ENCODE data around the gene LGALS9.

The LGALS9 gene

DNA sequence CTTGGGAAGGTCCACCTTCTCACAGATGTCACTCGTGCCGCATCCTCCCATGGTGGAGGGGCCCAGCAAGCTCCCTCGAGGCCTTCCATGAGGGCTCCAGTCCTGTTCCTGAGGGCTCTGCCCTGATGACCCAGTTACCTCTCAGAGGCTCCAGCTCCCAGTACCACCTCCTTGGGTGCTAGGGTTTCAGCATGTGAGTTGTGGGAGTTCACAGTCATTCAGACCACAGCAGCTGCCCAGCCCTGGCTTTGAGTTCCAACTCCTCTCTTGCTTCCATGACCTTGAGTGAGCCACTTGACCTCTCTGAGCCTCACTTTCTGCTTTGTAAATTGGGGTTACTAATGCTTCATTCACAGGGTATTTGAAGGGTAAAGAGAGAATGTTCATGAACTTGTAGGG is 37.1 kb upstream of the LGALS9 start:
- H3K4me3 ChIP-seq (ENCODE audit: low read depth, low read length), result no peak overlapping the region
- no peak overlapping the region for H2AFZ ChIP-seq
- H3K27ac ChIP-seq, result no peak overlapping the region
- no peaks in the 10 kb centered on the region for H3K9me3 ChIP-seq (ENCODE audit: control insufficient read depth, low read length)
- no peaks in the 10 kb centered on the region for H3K36me3 ChIP-seq (ENCODE audit: control insufficient read depth, insufficient read depth, low read length)
- H3K9ac ChIP-seq, result no peak overlapping the region
- H3K27me3 ChIP-seq (ENCODE audit: control insufficient read depth, insufficient read depth, low read length), result no peaks in the 10 kb centered on the region
- no peaks in the 10 kb centered on the region for H3K79me2 ChIP-seq
- no peak overlapping the region for H3K4me2 ChIP-seq (ENCODE audit: low read length)
- TF ChIP-seq, protein P1, sequence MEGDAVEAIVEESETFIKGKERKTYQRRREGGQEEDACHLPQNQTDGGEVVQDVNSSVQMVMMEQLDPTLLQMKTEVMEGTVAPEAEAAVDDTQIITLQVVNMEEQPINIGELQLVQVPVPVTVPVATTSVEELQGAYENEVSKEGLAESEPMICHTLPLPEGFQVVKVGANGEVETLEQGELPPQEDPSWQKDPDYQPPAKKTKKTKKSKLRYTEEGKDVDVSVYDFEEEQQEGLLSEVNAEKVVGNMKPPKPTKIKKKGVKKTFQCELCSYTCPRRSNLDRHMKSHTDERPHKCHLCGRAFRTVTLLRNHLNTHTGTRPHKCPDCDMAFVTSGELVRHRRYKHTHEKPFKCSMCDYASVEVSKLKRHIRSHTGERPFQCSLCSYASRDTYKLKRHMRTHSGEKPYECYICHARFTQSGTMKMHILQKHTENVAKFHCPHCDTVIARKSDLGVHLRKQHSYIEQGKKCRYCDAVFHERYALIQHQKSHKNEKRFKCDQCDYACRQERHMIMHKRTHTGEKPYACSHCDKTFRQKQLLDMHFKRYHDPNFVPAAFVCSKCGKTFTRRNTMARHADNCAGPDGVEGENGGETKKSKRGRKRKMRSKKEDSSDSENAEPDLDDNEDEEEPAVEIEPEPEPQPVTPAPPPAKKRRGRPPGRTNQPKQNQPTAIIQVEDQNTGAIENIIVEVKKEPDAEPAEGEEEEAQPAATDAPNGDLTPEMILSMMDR (IDR thresholded peaks at IDR 0.05), result no peak
- H3K4me1 ChIP-seq, result no peaks in the 10 kb centered on the region

DNA sequence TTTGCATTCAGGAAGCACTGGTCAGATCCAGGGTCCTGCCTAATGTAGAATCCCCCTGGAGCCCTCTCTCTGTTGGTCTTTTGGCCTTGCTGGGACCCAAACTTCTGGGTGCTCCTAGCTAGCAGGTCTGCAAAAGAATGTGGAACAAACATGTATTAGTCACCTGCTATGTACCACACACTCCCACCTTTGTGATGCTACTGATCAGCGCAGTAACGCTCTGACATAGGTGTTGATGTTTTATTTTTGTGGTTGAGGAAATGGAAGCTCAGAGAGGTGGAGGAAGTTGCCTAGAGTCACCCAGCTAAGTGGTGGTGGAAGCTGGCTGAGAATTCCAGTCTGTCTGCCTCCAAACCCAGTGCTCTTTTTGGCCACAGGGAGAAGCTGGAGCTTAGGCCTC is 35.8 kb upstream of the LGALS9 start:
- H3K79me2 ChIP-seq, result no peaks in the 10 kb centered on the region
- no peaks in the 10 kb centered on the region for H3K4me1 ChIP-seq
- H3K4me2 ChIP-seq (ENCODE audit: low read length), result no peak overlapping the region
- TF ChIP-seq, protein P1 (IDR thresholded peaks at IDR 0.05), result no peak
- no peaks in the 10 kb centered on the region for H3K9me3 ChIP-seq (ENCODE audit: control insufficient read depth, low read length)
- no peaks in the 10 kb centered on the region for H3K36me3 ChIP-seq (ENCODE audit: control insufficient read depth, insufficient read depth, low read length)
- H3K27me3 ChIP-seq (ENCODE audit: control insufficient read depth, insufficient read depth, low read length), result no peaks in the 10 kb centered on the region
- H3K9ac ChIP-seq, result no peak overlapping the region
- no peak overlapping the region for H3K4me3 ChIP-seq (ENCODE audit: low read depth, low read length)
- H2AFZ ChIP-seq, result no peak overlapping the region
- H3K27ac ChIP-seq, result no peak overlapping the region

DNA sequence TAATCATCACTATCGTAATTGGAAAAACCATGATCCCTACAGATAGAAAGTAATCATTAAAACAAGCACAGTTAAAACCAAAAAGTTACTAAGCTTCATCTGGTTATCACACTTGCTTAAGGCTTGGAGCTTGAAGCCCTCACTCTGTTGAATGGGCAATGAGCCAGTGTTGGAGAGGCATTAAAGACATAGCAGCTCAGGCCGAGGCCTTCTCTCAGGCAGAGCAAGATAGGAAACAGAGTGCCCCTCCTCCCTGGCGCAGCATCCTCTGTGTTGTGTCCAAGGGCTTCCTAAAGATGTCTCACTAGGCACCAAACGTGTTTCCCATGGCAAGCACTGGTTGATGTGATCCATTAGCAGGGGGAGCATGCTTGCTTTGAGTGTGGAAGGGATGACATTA is 34.9 kb upstream of the LGALS9 start:
- Histone ChIP-seq H2AFZ (no peak overlapping the region), H3K4me1 (no peaks in the 10 kb centered on the region), H3K4me3 (ENCODE audit: low read depth, low read length) (no peak overlapping the region), H3K36me3 (ENCODE audit: control insufficient read depth, insufficient read depth, low read length) (no peaks in the 10 kb centered on the region), H3K27me3 (ENCODE audit: control insufficient read depth, insufficient read depth, low read length) (no peaks in the 10 kb centered on the region), H3K79me2 (no peaks in the 10 kb centered on the region), H3K27ac (no peak overlapping the region), H3K4me2 (ENCODE audit: low read length) (no peak overlapping the region), H3K9ac (no peak overlapping the region), H3K9me3 (ENCODE audit: control insufficient read depth, low read length) (no peaks in the 10 kb centered on the region)
- TF ChIP-seq, protein P1 (IDR thresholded peaks at IDR 0.05), result no peak

DNA sequence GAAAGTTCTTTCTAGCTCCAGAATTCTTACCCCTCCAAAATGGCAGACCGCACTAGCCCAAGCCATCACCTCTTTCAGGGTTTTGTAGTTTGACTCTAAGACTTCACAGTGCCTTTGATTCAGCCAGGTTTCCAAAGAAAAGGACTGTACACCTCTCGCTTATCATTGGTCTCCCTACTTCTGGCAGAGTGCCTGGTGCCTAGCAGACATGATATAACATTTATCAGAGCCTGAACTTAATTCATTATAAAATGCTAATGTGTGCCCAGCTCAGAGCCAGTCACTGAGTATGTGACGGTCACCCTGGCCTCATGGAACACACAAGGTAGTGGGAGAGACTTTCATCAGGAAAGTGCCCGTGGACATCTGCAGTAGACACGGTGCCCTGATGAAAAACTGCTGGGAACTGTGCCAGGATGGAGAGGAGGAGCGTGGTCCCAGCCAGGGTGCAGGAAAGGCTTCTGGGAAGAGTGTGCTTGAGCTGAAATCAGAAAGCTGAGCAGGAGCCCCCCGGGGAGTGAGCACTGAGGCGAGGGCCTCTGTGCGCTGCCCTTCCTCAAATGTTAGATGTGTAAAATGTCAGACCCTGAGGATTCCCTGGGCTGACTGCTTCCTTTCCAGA is 34.3 kb upstream of the LGALS9 start:
- no peaks in the 10 kb centered on the region for H3K36me3 ChIP-seq (ENCODE audit: control insufficient read depth, insufficient read depth, low read length)

DNA sequence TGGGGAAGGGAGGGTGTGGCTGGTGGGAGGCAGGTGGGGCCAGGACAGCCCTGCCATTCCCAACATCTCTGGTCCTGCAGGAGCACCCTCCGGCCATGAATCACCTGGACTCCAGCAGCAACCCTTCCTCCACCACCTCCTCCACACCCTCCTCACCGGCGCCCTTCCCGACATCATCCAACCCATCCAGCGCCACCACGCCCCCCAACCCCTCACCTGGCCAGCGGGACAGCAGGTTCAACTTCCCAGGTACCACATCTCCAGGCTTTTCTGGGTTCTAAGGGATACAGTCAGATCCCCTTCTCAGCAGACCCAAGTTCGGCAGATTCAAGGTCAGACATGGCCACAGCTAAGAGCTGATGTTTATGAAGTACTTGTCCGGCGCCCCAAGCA is 33.8 kb upstream of the LGALS9 start:
- H3K4me2 ChIP-seq (ENCODE audit: low read length), result no peak overlapping the region
- no peaks in the 10 kb centered on the region for H3K79me2 ChIP-seq
- no peaks in the 10 kb centered on the region for H3K27me3 ChIP-seq (ENCODE audit: control insufficient read depth, insufficient read depth, low read length)
- H3K4me3 ChIP-seq (ENCODE audit: low read depth, low read length), result no peak overlapping the region
- H3K36me3 ChIP-seq (ENCODE audit: control insufficient read depth, insufficient read depth, low read length), result no peaks in the 10 kb centered on the region
- no peak overlapping the region for H2AFZ ChIP-seq
- no peak overlapping the region for H3K27ac ChIP-seq
- H3K9me3 ChIP-seq (ENCODE audit: control insufficient read depth, low read length), result no peaks in the 10 kb centered on the region
- TF ChIP-seq, protein P1 (IDR thresholded peaks at IDR 0.05), result no peak
- H3K4me1 ChIP-seq, result no peaks in the 10 kb centered on the region
- H3K9ac ChIP-seq, result no peak overlapping the region

More for the DNA sequence above, 34.3 kb upstream of the LGALS9 start:
- Histone ChIP-seq H3K4me2 (ENCODE audit: low read length) (no peak overlapping the region), H3K79me2 (no peaks in the 10 kb centered on the region), H2AFZ (no peak overlapping the region), H3K9ac (no peak overlapping the region), H3K27me3 (ENCODE audit: control insufficient read depth, insufficient read depth, low read length) (no peaks in the 10 kb centered on the region), H3K4me3 (ENCODE audit: low read depth, low read length) (no peak overlapping the region), H3K4me1 (no peaks in the 10 kb centered on the region), H3K27ac (no peak overlapping the region), H3K9me3 (ENCODE audit: control insufficient read depth, low read length) (no peaks in the 10 kb centered on the region)
- TF ChIP-seq, protein P1 (IDR thresholded peaks at IDR 0.05), result no peak
